Measurements from ENCODE around the gene MNS1. TPM values are rescaled to one million over a fixed set of nuclear protein-coding genes. Genes with fewer than 3 reads are reported as not detected.

Gene MNS1
- polyA plus RNA-seq, 4 donors: 11.6 to 31.4 (median 25.7) TPM

Other genes starting within 250 kb of the MNS1 start
- 10 to 100 TPM; 18.1 to 25.5 (median 22.8) TPM for gene RFX7, start 221.3 kb downstream of the MNS1 start, polyA plus RNA-seq (ENCODE audit: insufficient read length in 4 of 4)
- 10 to 100 TPM in 3 of 4 donors, 1 to 10 TPM in 1; 7.7 to 36.4 (median 27.8) TPM for gene TEX9, start 99.7 kb downstream of the MNS1 start, polyA plus RNA-seq (ENCODE audit: insufficient read length in 4 of 4)